HEK293 (cell line): ENCODE results near the gene SSU72.

Experiments
- ZNF24 ChIP-seq: fragments of 450-650 bp; formaldehyde crosslinking; IDR thresholded peaks from 2 replicates; pipeline ENCODE4 v1.5.1; 2016; ENCODE audit warnings: missing biosample characterization, missing genetic modification characterization
- ZNF830 ChIP-seq: fragments of 450-650 bp; IDR thresholded peaks from 2 replicates; pipeline ENCODE4 v1.5.0; 2018; ENCODE audit warnings: missing biosample characterization, missing genetic modification characterization, low read depth, mild to moderate bottlenecking, moderate library complexity

DNA sequence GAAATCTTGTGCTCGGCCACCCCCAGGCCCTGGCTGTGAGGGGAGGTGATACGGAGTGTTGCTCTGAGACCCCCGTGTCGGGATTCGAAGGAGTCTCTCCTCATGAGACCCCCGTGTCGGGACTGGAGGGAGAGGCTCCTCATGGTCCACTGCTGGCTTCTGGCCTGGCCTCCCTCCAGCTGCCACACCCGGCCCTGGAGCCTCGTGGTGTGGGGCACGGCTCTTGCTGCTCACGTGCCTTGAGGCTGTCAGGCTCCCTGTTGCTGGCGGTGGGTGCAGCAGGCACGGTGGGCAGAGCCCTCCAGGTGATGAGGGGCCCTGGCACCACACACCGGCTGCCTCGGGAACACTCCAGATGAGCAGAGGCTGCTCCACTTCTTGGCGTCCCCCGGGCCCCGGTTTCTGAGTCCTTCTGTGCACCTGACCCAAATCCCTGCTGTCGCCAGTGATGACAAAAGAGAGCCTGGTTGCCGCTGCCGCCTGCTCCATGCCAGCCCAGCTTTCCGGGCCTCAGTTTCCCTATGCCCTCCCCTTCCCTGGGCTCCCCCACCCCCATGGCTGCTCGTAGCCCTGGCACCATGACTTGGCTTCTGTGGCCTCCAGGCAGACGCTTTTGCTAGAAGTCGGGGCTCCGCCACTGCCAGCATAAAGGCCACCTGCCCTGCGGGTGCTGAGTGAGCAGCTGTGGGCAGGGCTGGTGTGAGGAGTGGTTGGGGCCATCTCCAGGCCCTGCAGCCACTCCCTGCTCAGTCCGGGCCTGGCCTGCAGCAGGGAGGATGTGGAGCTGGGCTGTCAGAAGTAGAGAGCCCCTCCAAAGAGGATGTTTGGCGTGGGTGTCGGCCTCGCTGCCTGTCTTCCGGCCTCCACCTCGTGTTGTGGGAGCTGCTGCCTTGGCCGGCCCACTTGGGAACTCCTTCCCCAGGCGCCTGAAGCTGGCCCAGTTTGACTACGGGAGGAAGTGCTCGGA lies 46.1 kb downstream of the SSU72 start:
- TF ChIP-seq ZNF830 (tag by site-specific recombination) (no peak), ZNF24 (tag by site-specific recombination) (no peak)
